ENCODE measurements around the gene GRK6.

GRCh38 chr5:177447611-177448243, 21.3 kb downstream of the GRK6 start:
- TF ChIP-seq EP300 (IDR thresholded peaks at IDR 0.05; ENCODE audit: borderline replicate concordance in 1 of 2, low read depth in 1 of 2, low read length in 1 of 2) (peak in 1 of 2 experiments; percentile 84; a peak in 1 of 4 replicates), CTCF (IDR thresholded peaks at IDR 0.05) (peak; percentile 33), POLR2AphosphoS5 (IDR thresholded peaks at IDR 0.05; ENCODE audit: low read depth, low read length) (peak; percentile 83), TAF1 (IDR thresholded peaks at IDR 0.05; ENCODE audit: borderline replicate concordance, low read depth, low read length) (peak; percentile 74; the same call in 1 of the 2 replicates), TEAD4 (IDR thresholded peaks at IDR 0.05; ENCODE audit: borderline replicate concordance, insufficient read depth) (peak; percentile 82), GABPA (IDR thresholded peaks at IDR 0.05; ENCODE audit: low read depth) (peak; percentile 63), NRF1 (IDR thresholded peaks at IDR 0.05; ENCODE audit: low read depth, low read length) (no peak), RFX5 (IDR thresholded peaks at IDR 0.05; ENCODE audit: low read length) (no peak), JUND (IDR thresholded peaks at IDR 0.05) (peak; percentile 86)
